Upper lobe of right lung (tissue), 1 donor: Measurements from ENCODE around the gene MPPED1. TPM values are rescaled to one million over a fixed set of nuclear protein-coding genes. Genes with fewer than 3 reads are reported as not detected.

ENCODE experiments used
- ATAC-seq: fragments of 200-7000 bp; cut with Tn5 transposase; one replicate; pipeline ENCODE4 v1.9.1; 2020; ENCODE audit warnings: mild to moderate bottlenecking, moderate library complexity
- DNase-seq: peaks from one replicate; pipeline ENCODE4 v3.0.0-alpha.2; 2020
- H3K27ac ChIP-seq: fragments of 200-600 bp; one replicate; pipeline ENCODE4 v1.8.0; 2022
- H3K27me3 ChIP-seq: fragments of 200-600 bp; one replicate; pipeline ENCODE4 v1.8.0; 2022; ENCODE audit warnings: mild to moderate bottlenecking
- H3K36me3 ChIP-seq: fragments of 200-600 bp; one replicate; pipeline ENCODE4 v1.8.0; 2022
- H3K4me1 ChIP-seq: fragments of 200-600 bp; one replicate; pipeline ENCODE4 v1.8.0; 2022
- H3K4me3 ChIP-seq: fragments of 200-600 bp; one replicate; pipeline ENCODE4 v1.8.0; 2022; ENCODE audit warnings: mild to moderate bottlenecking
- H3K9me3 ChIP-seq: fragments of 200-600 bp; one replicate; pipeline ENCODE4 v1.8.0; 2022
- CTCF ChIP-seq: fragments of 200-600 bp; IDR thresholded peaks from one replicate; pipeline ENCODE4 v1.8.0; 2022; ENCODE audit warnings: antibody characterized with exemption
- intact Hi-C: fragments of 100-400 bp; cut with DNase I; formaldehyde crosslinking; loops from one replicate; pipeline ENCODE4 v1.11.0; 2022
- total RNA-seq: library from RNA; stranded (reverse); fragmentation: NEBNext Ultra II Directional; extraction: Animal tissue kit (Norgen Biotek cat#: 25700); gene quantifications from one replicate; pipeline ENCODE4 v1.2.1, GENCODE V29; 2021
- donor health status: DM: no; HTN: yes; CAD: no; lungs with severe emphysema.

The MPPED1 gene
- total RNA-seq, 1 donor from 2014 or later = not detected

GRCh38 chr22:43487311-43488030 lies 75.7 kb downstream of the MPPED1 start:
- no peaks in the 10 kb centered on the region for H3K4me1 ChIP-seq
- no peaks in the 10 kb centered on the region for H3K36me3 ChIP-seq
- ATAC-seq = no peak
- DNase-seq = no peak
- intact Hi-C loops = no loop called here
- no peak overlapping the region for H3K4me3 ChIP-seq
- no peak for TF ChIP-seq CTCF
- H3K27me3 ChIP-seq = peaks cover 7% of the 10 kb centered on the region
- no peaks in the 10 kb centered on the region for H3K9me3 ChIP-seq
- no peak overlapping the region for H3K27ac ChIP-seq

- Histone ChIP-seq H3K27me3 (peaks cover 7% of the 10 kb centered on the region), H3K4me1 (no peaks in the 10 kb centered on the region), H3K4me3 (no peak overlapping the region), H3K9me3 (no peaks in the 10 kb centered on the region), H3K36me3 (no peaks in the 10 kb centered on the region), H3K27ac (no peak overlapping the region)
- no peak for ATAC-seq
- no peak for DNase-seq
- intact Hi-C loops = no loop called here
- TF ChIP-seq CTCF = no peak
These were observed 76.4 kb downstream of the MPPED1 start for GRCh38 chr22:43488031-43488866.

GRCh38 chr22:43488937-43489336 lies 77.1 kb downstream of the MPPED1 start:
- intact Hi-C loops = no loop called here
- Histone ChIP-seq H3K27ac (no peak overlapping the region), H3K9me3 (no peaks in the 10 kb centered on the region), H3K4me3 (no peak overlapping the region), H3K36me3 (no peaks in the 10 kb centered on the region), H3K27me3 (peaks cover 7% of the 10 kb centered on the region), H3K4me1 (no peaks in the 10 kb centered on the region)
- ATAC-seq = no peak
- no peak for DNase-seq
- no peak for TF ChIP-seq CTCF

- no peak for TF ChIP-seq CTCF
- intact Hi-C loops = no loop called here
- no peak for ATAC-seq
These were observed 78.5 kb downstream of the MPPED1 start for GRCh38 chr22:43490311-43490710.

GRCh38 chr22:43491177-43491576 lies 79.4 kb downstream of the MPPED1 start:
- TF ChIP-seq CTCF = no peak
- H3K27ac ChIP-seq = no peak overlapping the region
- H3K9me3 ChIP-seq = no peaks in the 10 kb centered on the region
- no peaks in the 10 kb centered on the region for H3K4me1 ChIP-seq
- DNase-seq = no peak
- H3K36me3 ChIP-seq = no peaks in the 10 kb centered on the region
- ATAC-seq = no peak
- peaks cover 3% of the 10 kb centered on the region for H3K27me3 ChIP-seq
- intact Hi-C loops = no loop called here
- H3K4me3 ChIP-seq = no peak overlapping the region

More at GRCh38 chr22:43490311-43490710, 78.5 kb downstream of the MPPED1 start:
- no peaks in the 10 kb centered on the region for H3K36me3 ChIP-seq
- H3K9me3 ChIP-seq = no peaks in the 10 kb centered on the region
- DNase-seq = no peak
- no peak overlapping the region for H3K4me3 ChIP-seq
- no peaks in the 10 kb centered on the region for H3K4me1 ChIP-seq
- peaks cover 3% of the 10 kb centered on the region for H3K27me3 ChIP-seq
- H3K27ac ChIP-seq = no peak overlapping the region
